Fibroblast of skin of scalp (primary cell): ENCODE measurements around the gene HGF. TPM values are rescaled to one million over a fixed set of nuclear protein-coding genes. Genes with fewer than 3 reads are reported as not detected.
A peak's percentile ranks its signal among the peaks of the same experiment; 100 is the strongest.
"Not testable (repeated sequence)": the region's sequence is repeated elsewhere in the genome, so short reads cannot be mapped to it uniquely, and the experiment has no call there.

Experiments
- DNase-seq: peaks from one replicate; pipeline ENCODE4 v3.0.0-alpha.2; 2013
- polyA plus RNA-seq, 2 experiments: library from polyadenylated mRNA; unstranded; fragments of 120-200 nt; gene quantifications; one replicate each; pipeline ENCODE4 v1.2.1, GENCODE V29; 2013; ENCODE audit not compliant: insufficient read length in 2 of 2

HGF gene
- 2.0 TPM for polyA plus RNA-seq (2013, experiment 1 of 2; ENCODE audit: insufficient read length)
- 1.6 TPM for polyA plus RNA-seq (2013, experiment 2 of 2; ENCODE audit: insufficient read length)

- peak; percentile 45 for DNase-seq
These were observed at the start of gene HGF for GRCh38 chr7:81769891-81770727. TSS of gene HGF (minus strand) at chr7:81770047. CDS start at chr7:81769971, 76 bp downstream.

DNA sequence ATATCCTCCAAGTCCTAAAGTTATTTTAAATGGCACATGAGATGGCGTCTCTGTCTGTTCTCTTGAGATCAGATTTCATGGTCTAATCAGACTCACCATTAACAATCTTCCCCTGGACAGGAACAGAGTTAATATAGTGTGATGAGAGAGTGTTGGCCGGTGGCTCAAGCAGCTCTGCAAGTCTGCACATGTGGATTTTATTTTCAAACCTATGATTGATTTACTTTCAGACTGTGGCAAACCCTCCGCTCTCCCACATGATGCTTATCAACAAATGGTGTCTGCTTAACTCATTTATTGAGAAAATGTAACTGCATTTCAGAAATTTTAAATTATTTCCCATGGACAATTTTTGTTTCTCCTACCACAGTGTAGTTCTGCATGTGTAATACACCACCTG is 46.5 kb upstream of the HGF start:
- DNase-seq: no peak

DNA sequence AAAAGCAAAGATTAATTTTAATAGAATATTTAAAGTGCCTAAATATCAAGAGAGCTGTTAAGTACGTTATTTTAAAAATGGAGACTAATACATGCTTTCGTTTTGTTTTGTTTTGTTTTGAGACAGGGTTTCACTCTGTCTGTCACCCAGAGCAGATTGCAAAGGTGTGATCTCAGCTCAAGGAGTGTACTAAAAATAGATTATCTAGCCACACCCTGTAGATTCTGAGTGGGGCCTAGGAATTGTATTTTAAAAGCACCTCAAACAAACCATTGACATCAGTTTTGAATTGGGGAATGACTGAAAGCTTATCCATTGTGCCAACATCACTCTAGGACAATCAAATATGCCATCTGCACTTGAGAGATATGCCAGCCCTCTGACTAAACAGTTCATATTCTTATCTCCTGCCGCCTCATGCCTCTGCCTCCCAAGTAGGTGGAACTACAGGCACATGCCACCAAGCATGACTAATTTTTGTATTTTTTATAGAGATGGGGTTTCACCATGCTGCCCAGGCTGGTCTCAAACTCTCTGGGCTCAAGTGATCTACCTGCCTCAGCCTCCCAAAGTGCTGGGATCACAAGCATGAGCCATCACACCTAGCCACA is 43.1 kb upstream of the HGF start:
- not testable (repeated sequence) for DNase-seq

GRCh38 chr7:81811956-81812865 is 42.4 kb upstream of the HGF start:
- DNase-seq: no peak

- DNase-seq: no peak
These were observed 40.8 kb upstream of the HGF start for GRCh38 chr7:81810476-81811155.

DNA sequence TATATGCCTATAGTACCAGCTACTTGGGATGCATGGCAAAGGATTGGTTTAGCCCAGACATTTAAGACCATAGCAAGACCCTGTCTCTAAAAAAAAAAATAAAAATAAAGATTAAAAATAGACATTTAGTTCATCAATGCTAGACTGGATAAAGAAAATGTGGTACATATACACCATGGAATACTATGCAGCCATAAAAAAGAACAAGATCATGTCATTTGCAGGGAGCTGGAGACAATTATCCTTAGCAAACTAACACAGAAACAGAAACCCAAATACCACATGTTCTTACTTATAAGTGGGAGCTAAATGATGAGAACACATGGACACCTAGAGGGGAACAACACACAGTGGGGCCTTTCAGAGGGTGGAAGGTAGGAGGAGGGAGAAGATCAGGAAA is 38.5 kb upstream of the HGF start:
- DNase-seq: not testable (repeated sequence)

GRCh38 chr7:81803267-81803666 is 33.4 kb upstream of the HGF start:
- DNase-seq: no peak

DNA sequence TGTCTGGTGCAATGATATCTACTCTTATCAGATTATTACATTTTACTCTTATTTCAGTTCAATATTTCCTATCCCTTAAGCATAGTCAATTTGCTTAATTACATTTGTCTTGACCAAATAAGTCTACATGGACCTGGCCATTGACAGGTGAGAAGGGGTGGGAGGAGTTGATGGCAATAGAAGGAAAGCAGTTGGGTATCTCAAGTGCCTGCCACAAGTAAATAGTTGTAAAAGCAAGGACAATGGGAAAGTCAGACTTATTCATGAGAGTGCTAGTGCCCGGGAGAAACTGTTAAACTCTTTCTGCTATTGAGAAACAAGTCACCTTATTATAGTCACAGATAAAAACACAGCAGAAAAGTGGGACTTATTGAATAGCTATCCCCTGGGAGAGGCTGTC is 32.4 kb upstream of the HGF start:
- no peak for DNase-seq

GRCh38 chr7:81801532-81801931 is 31.7 kb upstream of the HGF start:
- no peak for DNase-seq

GRCh38 chr7:81791568-81792518 is 22.0 kb upstream of the HGF start:
- no peak for DNase-seq

DNA sequence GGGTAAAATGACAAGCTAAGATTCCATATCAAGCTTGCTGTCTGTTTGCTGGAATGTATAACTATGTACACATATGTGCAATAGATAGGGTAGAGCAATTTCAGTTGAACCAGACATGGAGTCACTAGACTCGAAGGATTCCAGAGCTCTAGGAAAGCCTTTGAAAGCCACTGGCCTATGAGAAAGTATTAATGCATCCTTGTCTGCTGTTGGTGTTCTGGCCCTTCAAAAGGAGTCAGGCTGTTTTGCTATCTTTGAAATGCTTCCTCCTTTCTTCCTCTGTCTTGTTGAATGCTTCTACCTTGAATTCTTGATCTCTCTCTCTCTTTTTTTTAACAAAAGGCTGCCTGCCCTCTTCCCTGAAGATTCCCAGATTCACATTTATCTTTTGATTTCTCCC is 20.8 kb upstream of the HGF start:
- no peak for DNase-seq

DNA sequence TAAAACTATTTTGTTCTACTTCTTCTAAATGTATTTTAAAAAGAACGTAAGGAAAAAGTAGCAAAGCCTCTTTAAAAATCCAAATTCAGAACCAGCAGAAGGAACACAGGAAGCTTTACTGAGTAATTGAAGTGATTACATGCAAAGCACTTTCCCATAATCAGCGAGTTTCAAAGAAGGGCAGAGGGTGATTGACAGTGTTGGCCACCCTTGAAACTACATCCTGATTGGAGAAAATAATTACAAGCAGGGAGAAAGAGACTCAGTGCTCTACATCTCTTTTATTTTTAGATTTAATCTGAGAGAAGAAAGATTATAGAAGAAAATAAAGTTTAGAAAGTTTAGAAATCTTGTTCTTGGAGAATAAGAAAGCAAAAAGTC is 20.3 kb upstream of the HGF start:
- no peak for DNase-seq

GRCh38 chr7:81789406-81790119 is 19.7 kb upstream of the HGF start:
- DNase-seq: peak; percentile 3

- no peak for DNase-seq
These were observed 18.4 kb upstream of the HGF start for GRCh38 chr7:81788246-81788645.

GRCh38 chr7:81783818-81784217 is 14.0 kb upstream of the HGF start:
- DNase-seq: no peak

DNA sequence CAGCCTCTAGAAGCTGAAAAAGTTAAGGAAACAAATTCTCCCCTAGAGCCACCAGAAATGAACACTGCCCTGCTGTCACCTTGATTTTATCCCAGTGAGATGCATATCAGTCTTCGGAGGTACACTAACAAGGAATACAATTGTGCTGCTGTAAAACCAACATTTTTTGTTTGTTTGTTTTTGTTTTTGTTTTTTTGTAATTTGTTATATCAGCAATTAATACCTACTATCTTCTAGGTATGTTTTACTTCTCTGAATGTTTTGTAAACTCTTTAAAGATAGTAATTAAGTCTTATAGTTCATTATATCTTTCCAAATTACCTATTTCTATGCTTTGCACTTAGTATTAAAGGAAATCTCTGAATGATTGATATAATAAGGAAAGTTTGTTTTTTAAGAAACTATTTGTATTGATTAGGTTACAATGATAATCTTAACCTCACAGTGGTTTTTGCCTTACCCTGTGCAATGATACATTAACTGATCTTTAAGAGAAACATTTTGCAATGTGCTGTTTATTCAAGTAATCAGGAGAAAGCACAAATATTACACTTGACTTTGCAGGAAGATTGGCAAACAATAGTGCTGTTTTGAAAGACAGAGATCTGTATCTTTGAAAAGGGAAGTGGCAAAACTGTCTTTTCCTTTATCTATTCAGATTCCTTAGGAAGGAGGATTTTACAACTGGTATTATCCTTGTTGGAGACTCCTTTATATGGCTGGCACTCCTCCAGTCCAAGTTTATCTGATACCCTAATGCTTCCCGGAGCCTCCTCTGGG is 11.3 kb upstream of the HGF start:
- no peak for DNase-seq

GRCh38 chr7:81779706-81780105 is 9.9 kb upstream of the HGF start:
- DNase-seq: no peak

- DNase-seq: no peak
These were observed 7.8 kb upstream of the HGF start for GRCh38 chr7:81777697-81778096.

- no peak for DNase-seq
These were observed 7.2 kb upstream of the HGF start for GRCh38 chr7:81776948-81777630.
